K562 treated with DMSO at 1 percent for 48 hours (cell line): ENCODE data around the gene WIZ. TPM values are rescaled to one million over a fixed set of nuclear protein-coding genes. Genes with fewer than 3 reads are reported as not detected.

Experiments used
- total RNA-seq: library from RNA; unstranded; fragments of 300-600 nt; gene quantifications from 2 replicates; pipeline ENCODE4 v1.2.3, GENCODE V29; 2022; ENCODE audit warnings: low replicate concordance; ENCODE audit errors: extremely low read depth

Gene WIZ, protein sequence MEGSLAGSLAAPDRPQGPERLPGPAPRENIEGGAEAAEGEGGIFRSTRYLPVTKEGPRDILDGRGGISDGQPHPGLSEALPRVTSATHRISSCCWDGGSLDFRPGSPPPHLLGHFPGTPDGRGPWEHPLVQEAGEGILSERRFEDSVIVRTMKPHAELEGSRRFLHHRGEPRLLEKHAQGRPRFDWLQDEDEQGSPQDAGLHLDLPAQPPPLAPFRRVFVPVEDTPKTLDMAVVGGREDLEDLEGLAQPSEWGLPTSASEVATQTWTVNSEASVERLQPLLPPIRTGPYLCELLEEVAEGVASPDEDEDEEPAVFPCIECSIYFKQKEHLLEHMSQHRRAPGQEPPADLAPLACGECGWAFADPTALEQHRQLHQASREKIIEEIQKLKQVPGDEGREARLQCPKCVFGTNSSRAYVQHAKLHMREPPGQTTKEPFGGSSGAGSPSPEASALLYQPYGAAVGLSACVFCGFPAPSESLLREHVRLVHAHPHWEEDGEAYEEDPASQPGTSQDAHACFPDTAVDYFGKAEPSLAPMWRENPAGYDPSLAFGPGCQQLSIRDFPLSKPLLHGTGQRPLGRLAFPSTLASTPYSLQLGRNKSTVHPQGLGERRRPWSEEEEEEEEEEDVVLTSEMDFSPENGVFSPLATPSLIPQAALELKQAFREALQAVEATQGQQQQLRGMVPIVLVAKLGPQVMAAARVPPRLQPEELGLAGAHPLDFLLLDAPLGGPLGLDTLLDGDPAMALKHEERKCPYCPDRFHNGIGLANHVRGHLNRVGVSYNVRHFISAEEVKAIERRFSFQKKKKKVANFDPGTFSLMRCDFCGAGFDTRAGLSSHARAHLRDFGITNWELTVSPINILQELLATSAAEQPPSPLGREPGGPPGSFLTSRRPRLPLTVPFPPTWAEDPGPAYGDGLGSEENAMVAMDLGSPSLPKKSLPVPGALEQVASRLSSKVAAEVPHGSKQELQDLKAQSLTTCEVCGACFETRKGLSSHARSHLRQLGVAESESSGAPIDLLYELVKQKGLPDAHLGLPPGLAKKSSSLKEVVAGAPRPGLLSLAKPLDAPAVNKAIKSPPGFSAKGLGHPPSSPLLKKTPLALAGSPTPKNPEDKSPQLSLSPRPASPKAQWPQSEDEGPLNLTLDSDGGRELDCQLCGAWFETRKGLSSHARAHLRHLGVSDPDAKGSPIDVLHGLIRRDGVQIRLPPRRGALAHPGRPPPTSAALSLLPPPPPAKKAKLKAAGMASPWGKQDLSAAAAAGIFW (N-terminal part only)
- not detected in 2 replicates for total RNA-seq

DNA sequence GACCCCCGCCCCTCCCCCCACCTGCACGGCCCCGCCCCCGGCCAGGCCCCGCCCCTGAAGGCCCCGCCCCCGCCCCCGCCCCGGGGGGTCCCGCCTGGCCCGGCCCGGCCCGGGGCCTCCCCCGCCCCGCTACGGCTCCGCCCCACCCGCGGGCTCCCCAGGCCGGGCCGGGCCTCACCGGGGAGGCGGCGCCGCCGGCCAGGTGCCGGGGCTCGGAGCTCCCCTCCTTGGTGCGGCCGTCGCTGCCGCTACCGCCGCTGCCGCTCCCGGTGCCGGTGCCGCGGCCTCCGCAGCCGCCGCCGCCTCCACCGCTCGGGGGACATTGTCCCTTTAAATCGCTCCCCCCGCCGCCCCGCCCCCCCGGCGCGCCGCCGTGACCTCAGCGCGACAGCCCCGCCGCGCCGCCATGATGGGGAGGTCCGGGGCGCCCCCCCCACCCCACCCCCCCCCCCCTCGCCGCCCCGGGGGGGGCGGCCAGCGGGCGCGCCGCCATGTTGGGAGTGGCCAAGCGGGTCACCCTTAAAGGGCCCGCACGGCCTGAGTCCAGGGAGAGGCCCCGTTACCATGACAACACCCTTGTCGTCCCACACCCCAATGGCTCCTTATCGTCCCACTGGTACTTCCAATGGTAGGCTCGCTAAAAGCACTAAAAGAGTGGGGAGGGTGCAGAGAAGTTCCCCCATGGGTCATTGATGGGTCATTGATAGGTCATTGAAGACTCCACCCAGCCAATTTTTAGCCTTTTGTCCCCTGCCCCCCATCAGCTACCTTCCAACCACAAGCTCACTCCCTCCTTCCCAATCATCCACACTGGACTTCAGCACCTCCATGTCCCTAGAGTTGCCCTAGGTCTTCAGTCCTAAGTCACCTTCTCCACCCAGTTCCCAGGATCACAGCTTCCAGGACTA, at the start of gene WIZ:
Gene WIZ (minus strand): TSS at position 337 of the 908 bp plus-strand sequence. CDS start 1,649 bp downstream, outside the sequence.

DNA sequence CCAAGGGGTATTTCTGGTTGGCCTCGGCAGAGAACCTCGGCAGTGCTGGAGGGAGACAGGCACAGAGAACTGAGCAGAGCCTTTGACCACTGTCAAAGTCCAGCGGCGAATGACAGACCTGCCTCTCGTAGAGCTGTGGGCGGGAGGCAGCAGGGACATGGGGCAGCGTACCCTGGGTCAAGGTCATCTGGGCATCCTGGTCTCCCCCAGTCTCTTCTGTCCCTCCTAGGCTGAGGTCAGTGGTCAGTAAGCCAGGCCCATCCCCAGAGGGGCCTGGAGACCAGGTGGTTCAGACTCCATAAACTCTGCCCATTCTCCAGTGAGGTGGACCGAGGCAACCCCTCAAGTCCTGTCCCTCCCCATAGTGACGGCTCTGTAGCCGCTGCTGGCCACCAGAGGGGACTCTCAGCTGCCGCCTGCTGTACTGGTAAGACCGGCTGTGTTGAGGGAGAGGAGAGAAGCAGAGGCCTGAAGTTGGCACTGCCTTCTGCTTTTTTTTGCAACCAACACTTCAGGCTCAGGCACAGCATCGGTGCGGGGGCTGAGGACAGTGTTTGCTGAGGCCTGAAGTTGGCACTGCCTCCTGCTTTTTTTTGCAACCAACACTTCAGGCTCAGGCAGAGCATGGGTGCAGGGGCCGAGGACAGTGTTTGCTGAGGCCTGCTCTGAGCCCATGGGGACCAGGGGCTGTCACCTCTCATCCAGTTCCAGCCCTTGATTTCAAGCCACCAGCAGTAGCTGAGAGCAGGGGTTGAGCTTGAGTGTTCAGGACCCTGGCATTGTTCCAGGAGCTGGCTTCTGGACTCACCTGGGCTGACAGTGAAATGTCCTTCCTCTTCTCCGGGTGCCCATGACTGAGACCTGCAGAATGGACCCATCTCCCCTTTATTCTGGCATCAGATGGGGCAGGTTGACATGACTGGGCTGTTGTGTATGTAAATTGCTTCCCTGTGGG, 29.9 kb upstream of the WIZ start, which contains the start of gene PGLYRP2:
Gene PGLYRP2 (minus strand): TSS at position 111 of the 955 bp plus-strand sequence. CDS start 130 bp downstream, outside the sequence.

DNA sequence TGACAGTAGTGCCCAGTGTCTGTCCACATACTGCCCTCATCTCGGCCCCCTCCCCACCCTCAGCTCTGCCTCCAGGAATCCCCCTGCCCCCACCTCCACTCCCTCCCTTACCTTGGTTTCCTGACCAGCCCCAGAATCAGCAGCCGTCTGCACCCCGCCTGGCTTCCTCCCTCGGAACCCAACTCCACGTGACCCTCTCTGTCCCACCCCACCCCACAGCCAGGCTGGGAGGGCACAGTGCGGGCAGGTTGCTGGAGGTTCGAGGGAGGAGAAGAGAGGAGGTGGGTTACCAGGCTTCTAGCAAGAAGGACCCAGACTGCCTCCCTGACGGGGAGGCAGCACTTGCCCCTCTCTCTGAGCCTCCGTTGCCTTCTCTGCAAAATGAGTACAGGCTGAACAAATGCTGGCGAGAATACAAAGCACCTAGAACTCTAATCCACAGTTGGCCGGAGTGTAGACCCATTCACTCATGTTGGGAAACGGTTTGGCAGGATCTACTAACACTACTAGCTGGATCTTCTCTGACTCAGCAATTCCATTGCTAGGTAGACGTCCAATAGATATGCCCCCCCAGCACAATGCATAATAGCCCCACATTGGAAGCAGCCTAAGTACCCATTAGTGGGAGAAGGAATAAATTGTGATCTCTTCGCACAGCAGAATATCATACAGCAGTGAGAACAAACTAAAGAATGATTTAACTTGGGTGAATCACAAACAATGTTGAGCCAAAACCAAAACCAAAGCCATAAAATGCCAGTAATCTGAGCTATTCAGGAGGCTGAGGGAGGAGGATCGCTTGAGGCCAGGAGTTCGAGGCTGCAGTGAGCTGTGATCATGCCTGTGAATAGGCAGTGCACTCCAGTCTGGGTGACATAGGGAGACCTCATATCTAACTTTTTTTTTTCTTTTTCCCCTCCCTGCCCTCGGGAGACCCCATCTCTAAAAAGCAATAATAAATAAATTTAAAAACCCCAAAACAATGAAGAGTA, 14.9 kb upstream of the WIZ start, which contains the start of gene RASAL3:
Gene RASAL3 (minus strand): TSS at position 151 of the 992 bp plus-strand sequence. CDS start 186 bp downstream, outside the sequence.

DNA sequence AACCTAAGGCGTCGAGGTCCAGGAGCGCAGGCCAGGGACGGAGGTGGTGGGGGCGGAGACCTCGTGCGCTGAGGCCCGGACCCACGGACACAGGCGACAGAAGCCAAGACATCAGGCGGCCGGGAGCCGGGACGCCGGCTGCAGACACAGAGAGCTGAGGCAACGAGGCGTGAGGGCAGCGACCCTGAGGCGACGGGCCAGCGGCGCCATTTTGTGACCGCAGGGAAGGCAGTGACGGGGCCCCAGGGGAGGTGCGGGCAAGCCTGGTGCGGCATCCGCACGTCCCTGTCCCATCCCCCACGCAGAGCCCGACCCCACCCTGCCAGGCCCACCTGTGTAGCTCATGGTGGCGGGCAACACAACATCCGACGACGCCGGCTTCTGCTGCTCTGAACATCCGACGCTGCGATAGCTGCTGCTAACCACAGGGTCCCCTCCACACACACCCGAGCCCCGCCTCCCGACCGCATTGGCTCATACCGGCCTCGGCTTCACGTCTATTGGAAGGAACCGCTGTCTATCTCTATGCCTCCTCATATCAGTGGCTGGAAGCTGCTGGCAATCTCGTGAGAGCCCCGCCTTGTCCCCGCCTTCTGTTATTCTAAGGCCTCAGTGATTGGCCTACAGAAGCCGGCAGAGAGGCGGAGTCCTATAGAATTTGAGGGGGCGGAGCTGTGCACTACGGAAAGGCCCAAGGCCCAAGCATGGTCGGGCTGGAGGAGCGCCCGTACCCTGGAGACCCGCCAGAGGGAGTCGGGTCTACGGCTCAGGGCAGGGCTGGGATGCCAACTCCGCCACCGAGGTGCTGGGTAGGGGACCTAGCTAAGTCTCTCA, 31.0 kb downstream of the WIZ start, which contains the start of gene AKAP8L:
Gene AKAP8L (minus strand): TSS at position 410 of the 834 bp plus-strand sequence. CDS start 65 bp downstream, at position 345.

DNA sequence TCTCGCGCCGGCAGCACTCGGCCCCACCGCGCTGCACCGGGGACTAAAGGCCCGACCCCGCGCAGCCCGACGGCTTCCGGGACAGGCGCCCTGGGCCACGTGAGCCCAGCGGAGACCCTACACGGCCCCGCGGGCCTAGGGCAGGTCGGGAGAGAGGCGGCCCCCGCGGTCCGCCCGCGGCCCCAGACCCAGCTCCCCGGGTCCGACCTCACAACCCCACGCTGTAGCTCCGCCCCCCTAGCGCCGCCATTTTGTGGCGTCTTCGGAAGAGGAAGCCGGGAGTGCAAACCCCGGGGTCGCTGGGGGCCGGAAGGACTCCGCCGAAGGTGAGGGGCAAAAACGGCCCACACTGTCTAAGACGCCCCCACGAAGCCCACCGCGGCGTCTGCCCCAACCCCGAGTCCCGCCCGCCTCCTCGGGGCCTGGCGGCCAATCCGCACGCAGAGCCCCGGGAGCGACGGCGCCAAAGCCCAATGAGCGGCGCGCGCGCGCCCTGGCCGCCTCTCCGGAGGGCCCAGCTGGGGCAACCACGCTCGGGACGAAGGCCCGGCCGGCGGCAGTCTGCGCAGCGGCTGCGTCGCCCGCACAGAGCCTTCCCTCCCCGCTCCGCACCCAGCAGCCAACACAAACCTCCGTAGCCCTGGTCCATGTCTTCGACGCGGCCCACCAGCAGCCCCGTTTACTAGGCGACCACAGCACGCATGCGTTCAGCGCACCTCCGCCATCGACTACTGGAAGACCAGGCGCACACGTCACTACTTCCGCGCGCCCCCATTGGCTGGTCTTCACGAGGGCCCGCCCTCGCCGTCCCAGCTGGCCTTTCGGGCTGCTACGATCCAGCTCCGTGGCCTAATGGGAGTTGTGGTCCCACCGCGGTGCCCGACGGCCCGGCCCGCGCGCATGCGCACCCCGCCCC, 70.4 kb downstream of the WIZ start, which contains the start of gene AKAP8:
Gene AKAP8 (minus strand): TSS at position 705 of the 916 bp plus-strand sequence. CDS start 56 bp downstream, at position 649.

Other genes with a start within 250 kb of the WIZ start
- gene NOTCH3, start 249.0 kb downstream of the WIZ start, total RNA-seq, result not detected in 2 replicates
- gene EPHX3, start 217.5 kb downstream of the WIZ start, total RNA-seq, result not detected in 2 replicates
- not detected in 2 replicates for gene BRD4, start 117.4 kb downstream of the WIZ start, total RNA-seq
- gene AKAP8, start 70.2 kb downstream of the WIZ start, total RNA-seq, result not detected in 2 replicates
- gene AKAP8L, start 31.0 kb downstream of the WIZ start, total RNA-seq, result not detected in 2 replicates
- not detected in 2 replicates for gene RASAL3, start 14.6 kb upstream of the WIZ start, total RNA-seq
- not detected in 2 replicates for gene PGLYRP2, start 29.5 kb upstream of the WIZ start, total RNA-seq
- not detected in 2 replicates for gene CYP4F22, start 58.6 kb upstream of the WIZ start, total RNA-seq
- gene CYP4F8, start 165.3 kb upstream of the WIZ start, total RNA-seq, result not detected in 2 replicates
- not detected in 2 replicates for gene CYP4F3, start 190.9 kb upstream of the WIZ start, total RNA-seq
- not detected in 2 replicates for gene CYP4F12, start 223.1 kb upstream of the WIZ start, total RNA-seq